Fibroblast of lung (primary cell): ENCODE results near the gene C17orf107.

Experiments used
- CTCF ChIP-seq, 2 donors: IDR thresholded peaks in 1 of 2; conservative IDR thresholded peaks in 1 of 2; 1 replicate in 1 of 2; 2 replicates in 1 of 2; pipeline ENCODE4 v1.5.1; 2011 to 2012; ENCODE audit warnings: low read length in 2 of 2, control low read depth in 1 of 2, inconsistent platforms in 1 of 2, low read depth in 1 of 2, mild to moderate bottlenecking in 1 of 2
- EZH2 ChIP-seq: IDR thresholded peaks from 2 replicates; pipeline ENCODE4 v1.5.1; 2012; ENCODE audit warnings: low read length, control low read depth, mild to moderate bottlenecking; ENCODE audit errors: missing control alignments

DNA sequence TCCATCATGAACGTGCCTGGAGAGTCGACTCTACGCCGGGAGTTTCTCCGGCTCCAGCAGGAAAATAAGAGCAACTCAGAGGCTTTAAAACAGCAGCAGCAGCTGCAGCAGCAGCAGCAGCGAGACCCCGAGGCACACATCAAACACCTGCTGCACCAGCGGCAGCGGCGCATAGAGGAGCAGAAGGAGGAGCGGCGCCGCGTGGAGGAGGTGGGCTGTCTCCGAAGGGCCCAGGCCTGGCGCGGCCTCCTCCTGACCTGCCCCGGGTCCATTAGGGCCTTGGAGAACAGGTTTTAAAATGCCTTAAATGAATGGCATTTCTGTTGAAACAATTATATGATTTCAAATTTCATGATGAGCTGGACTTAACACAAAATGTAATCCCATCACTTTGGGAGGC is 11.8 kb upstream of the C17orf107 start:
- no peak for TF ChIP-seq CTCF (conservative IDR thresholded peaks at IDR 0.05 in 1 of 2, IDR thresholded peaks at IDR 0.05 in 1 of 2; ENCODE audit: low read depth in 1 of 2, low read length in 2 of 2)
- TF ChIP-seq EZH2, result no peak
